HL-60/S4 treated with phorbol 12-myristate 13-acetate at 8.2 ng/mL for 4 days and 3 days (cell line): ENCODE results near the gene ANP32B.

Source experiments
- in situ Hi-C: fragments of 300-500 bp; cut with MboI; formaldehyde crosslinking; loops from 2 replicates; pipeline ENCODE4 v1.15.0; 2022; ENCODE audit warnings: low sequenced_read_pairs

The ANP32B gene

GRCh38 chr9:98021306-98022040 lies 38.3 kb downstream of the ANP32B start:
- in situ Hi-C loops = no loop called here

GRCh38 chr9:98022447-98022846 lies 39.3 kb downstream of the ANP32B start:
- in situ Hi-C loops = no loop called here

GRCh38 chr9:98024702-98025101 lies 41.6 kb downstream of the ANP32B start:
- in situ Hi-C loops = no loop called here

- in situ Hi-C loops = no loop called here
Measured at GRCh38 chr9:98031169-98031568, 48.0 kb downstream of the ANP32B start.

GRCh38 chr9:98031935-98032334 lies 48.8 kb downstream of the ANP32B start:
- in situ Hi-C loops = no loop called here

GRCh38 chr9:98034593-98035546 lies 51.7 kb downstream of the ANP32B start:
- in situ Hi-C loops = no loop called here

GRCh38 chr9:98037357-98037756 lies 54.2 kb downstream of the ANP32B start:
- in situ Hi-C loops = no loop called here

GRCh38 chr9:98038958-98039357 lies 55.8 kb downstream of the ANP32B start:
- in situ Hi-C loops = no loop called here

GRCh38 chr9:98039607-98040017 lies 56.5 kb downstream of the ANP32B start:
- in situ Hi-C loops = no loop called here

- in situ Hi-C loops = no loop called here
Measured at GRCh38 chr9:98040212-98040611, 57.1 kb downstream of the ANP32B start.

GRCh38 chr9:98043915-98044314 lies 60.8 kb downstream of the ANP32B start:
- in situ Hi-C loops = no loop called here

GRCh38 chr9:98045234-98046179 lies 62.4 kb downstream of the ANP32B start:
- in situ Hi-C loops = no loop called here

- in situ Hi-C loops = no loop called here
Measured at GRCh38 chr9:98046180-98046543, 63.0 kb downstream of the ANP32B start.

GRCh38 chr9:98047002-98047401 lies 63.9 kb downstream of the ANP32B start:
- in situ Hi-C loops = no loop called here

- in situ Hi-C loops = no loop called here
Measured at GRCh38 chr9:98049288-98050072, 66.3 kb downstream of the ANP32B start.

- in situ Hi-C loops = no loop called here
Measured at GRCh38 chr9:98050351-98050750, 67.2 kb downstream of the ANP32B start.

GRCh38 chr9:98054376-98054951 lies 71.3 kb downstream of the ANP32B start:
- in situ Hi-C loops = no loop called here

GRCh38 chr9:98056269-98057137 lies 73.4 kb downstream of the ANP32B start, which contains the start of gene NANS:
Gene NANS, plus strand, starts transcription at chr9:98056732. Its CDS starts 77 bp downstream, at chr9:98056809.
- in situ Hi-C loops = no loop called here
